GM19455 (cell line): ENCODE data around the gene NMT2.
"Not testable (repeated sequence)": the region's sequence is repeated elsewhere in the genome, so short reads cannot be mapped to it uniquely, and the experiment has no call there.

Source experiments
- ATAC-seq: cut with Tn5 transposase; IDR thresholded peaks from one replicate; pipeline ENCODE4 v1.9.1; 2021; ENCODE audit not compliant: unreplicated experiment

The NMT2 gene

GRCh38 chr10:15168291-15168785 lies at the start of gene NMT2:
NMT2 (minus strand) TSS chr10:15168693; CDS start chr10:15168612, 81 bp downstream.
- ATAC-seq: peak; percentile 93

- no peak for ATAC-seq
Measured at GRCh38 chr10:15216700-15217099, 48.2 kb upstream of the NMT2 start.

GRCh38 chr10:15214237-15214636 lies 45.7 kb upstream of the NMT2 start:
- no peak for ATAC-seq

GRCh38 chr10:15213461-15213861 lies 45.0 kb upstream of the NMT2 start:
- no peak for ATAC-seq

GRCh38 chr10:15211464-15211979 lies 43.0 kb upstream of the NMT2 start:
- no peak for ATAC-seq

- no peak for ATAC-seq
Measured at GRCh38 chr10:15210521-15210920, 42.0 kb upstream of the NMT2 start.

- peak; percentile 54 for ATAC-seq
Measured at GRCh38 chr10:15209827-15210509, 41.5 kb upstream of the NMT2 start.

GRCh38 chr10:15208221-15208620 lies 39.7 kb upstream of the NMT2 start:
- no peak for ATAC-seq

GRCh38 chr10:15207410-15207809 lies 38.9 kb upstream of the NMT2 start:
- ATAC-seq: not testable (repeated sequence)

- no peak for ATAC-seq
Measured at GRCh38 chr10:15202639-15203038, 34.1 kb upstream of the NMT2 start.

- not testable (repeated sequence) for ATAC-seq
Measured at GRCh38 chr10:15202301-15202621, 33.8 kb upstream of the NMT2 start.

- no peak for ATAC-seq
Measured at GRCh38 chr10:15201589-15202300, 33.3 kb upstream of the NMT2 start.

- no peak for ATAC-seq
Measured at GRCh38 chr10:15200626-15201025, 32.1 kb upstream of the NMT2 start.

- no peak for ATAC-seq
Measured at GRCh38 chr10:15197911-15198310, 29.4 kb upstream of the NMT2 start.

- ATAC-seq: no peak
Measured at GRCh38 chr10:15197276-15197675, 28.8 kb upstream of the NMT2 start.

GRCh38 chr10:15196021-15196834 lies 27.7 kb upstream of the NMT2 start:
- ATAC-seq: no peak

- ATAC-seq: no peak
Measured at GRCh38 chr10:15189133-15189885, 20.8 kb upstream of the NMT2 start.

- ATAC-seq: no peak
Measured at GRCh38 chr10:15188603-15189002, 20.1 kb upstream of the NMT2 start.

- no peak for ATAC-seq
Measured at GRCh38 chr10:15183689-15184481, 15.4 kb upstream of the NMT2 start.
